ENCODE measurements around the gene ARSA. TPM values are rescaled to one million over a fixed set of nuclear protein-coding genes. Genes with fewer than 3 reads are reported as not detected.

Gene ARSA
- polyA plus RNA-seq, 1 donor (not counting 4 experiments of a cell fraction or from before 2014, with no cell fraction given), result 12.1 TPM

- FAIRE-seq (no peak), DNase-seq (ENCODE audit: low read depth, low spot score) (no peak)
- H3K9ac ChIP-seq (ENCODE audit: control insufficient read depth, extremely low read depth, insufficient read depth, low read length), result no peak overlapping the region
- no peaks in the 10 kb centered on the region for H3K9me1 ChIP-seq (ENCODE audit: control insufficient read depth, extremely low read depth, insufficient read depth, low read length)
- no peaks in the 10 kb centered on the region for H4K20me1 ChIP-seq (ENCODE audit: control insufficient read depth, extremely low read depth, insufficient read depth, low read length)
- H3K27ac ChIP-seq (ENCODE audit: control insufficient read depth, insufficient read depth, low read length), result no peak overlapping the region
- H2AFZ ChIP-seq (ENCODE audit: control insufficient read depth, low read length), result no peak overlapping the region
- no peaks in the 10 kb centered on the region for H3K36me3 ChIP-seq (ENCODE audit: control insufficient read depth in 2 of 2, extremely low read depth in 1 of 2, insufficient read depth in 2 of 2, low read length in 2 of 2)
- H3K4me2 ChIP-seq (ENCODE audit: control insufficient read depth, extremely low read depth, insufficient read depth, low read depth, low read length), result no peak overlapping the region
- dilution Hi-C loops (cut with MboI; ENCODE audit: extremely low pct_ligation_motif_present, low sequenced_read_pairs), result no loop called here
- H3K4me1 ChIP-seq (ENCODE audit: control insufficient read depth, extremely low read depth, insufficient read depth, low read length), result no peaks in the 10 kb centered on the region
- TF ChIP-seq CTCF (optimal IDR thresholded peaks at IDR 0.05 in 1 of 3, IDR thresholded peaks at IDR 0.05 in 1 of 3, conservative IDR thresholded peaks at IDR 0.05 in 1 of 3; ENCODE audit: extremely low read depth in 1 of 3, insufficient read depth in 2 of 3, low read length in 3 of 3) (peak in 1 of 3 experiments; percentile 30), EZH2 (IDR thresholded peaks at IDR 0.05; ENCODE audit: low read length) (no peak)
- no peak overlapping the region for H3K4me3 ChIP-seq (ENCODE audit: control insufficient read depth in 2 of 3, extremely low read depth in 1 of 3, insufficient read depth in 2 of 3, low read depth in 1 of 3, low read length in 3 of 3)
- H3K9me3 ChIP-seq (ENCODE audit: control insufficient read depth, low read depth, low read length), result no peaks in the 10 kb centered on the region
- peaks cover 48% of the 10 kb centered on the region for H3K27me3 ChIP-seq (ENCODE audit: control insufficient read depth, extremely low read depth, insufficient read depth, low read length)
- no peaks in the 10 kb centered on the region for H3K79me2 ChIP-seq (ENCODE audit: control insufficient read depth, insufficient read depth, low read length)
Observed at GRCh38 chr22:50606165-50606945, 21.6 kb downstream of the ARSA start.

GRCh38 chr22:50605613-50606074, 22.3 kb downstream of the ARSA start:
- Histone ChIP-seq H3K27me3 (ENCODE audit: control insufficient read depth, extremely low read depth, insufficient read depth, low read length) (peaks cover 51% of the 10 kb centered on the region), H3K4me3 (ENCODE audit: control insufficient read depth in 2 of 3, extremely low read depth in 1 of 3, insufficient read depth in 2 of 3, low read depth in 1 of 3, low read length in 3 of 3) (no peak overlapping the region), H3K9ac (ENCODE audit: control insufficient read depth, extremely low read depth, insufficient read depth, low read length) (no peak overlapping the region), H3K4me2 (ENCODE audit: control insufficient read depth, extremely low read depth, insufficient read depth, low read depth, low read length) (no peak overlapping the region), H3K79me2 (ENCODE audit: control insufficient read depth, insufficient read depth, low read length) (no peaks in the 10 kb centered on the region), H3K9me3 (ENCODE audit: control insufficient read depth, low read depth, low read length) (no peaks in the 10 kb centered on the region), H3K9me1 (ENCODE audit: control insufficient read depth, extremely low read depth, insufficient read depth, low read length) (no peaks in the 10 kb centered on the region), H2AFZ (ENCODE audit: control insufficient read depth, low read length) (no peak overlapping the region), H4K20me1 (ENCODE audit: control insufficient read depth, extremely low read depth, insufficient read depth, low read length) (no peaks in the 10 kb centered on the region), H3K36me3 (ENCODE audit: control insufficient read depth in 2 of 2, extremely low read depth in 1 of 2, insufficient read depth in 2 of 2, low read length in 2 of 2) (no peaks in the 10 kb centered on the region), H3K27ac (ENCODE audit: control insufficient read depth, insufficient read depth, low read length) (no peak overlapping the region), H3K4me1 (ENCODE audit: control insufficient read depth, extremely low read depth, insufficient read depth, low read length) (no peaks in the 10 kb centered on the region)
- no peak for FAIRE-seq
- dilution Hi-C loops (cut with MboI; ENCODE audit: extremely low pct_ligation_motif_present, low sequenced_read_pairs), result no loop called here
- DNase-seq (ENCODE audit: low read depth, low spot score), result no peak
- TF ChIP-seq EZH2 (IDR thresholded peaks at IDR 0.05; ENCODE audit: low read length), result no peak
- no peak for TF ChIP-seq CTCF (optimal IDR thresholded peaks at IDR 0.05 in 1 of 3, IDR thresholded peaks at IDR 0.05 in 1 of 3, conservative IDR thresholded peaks at IDR 0.05 in 1 of 3; ENCODE audit: extremely low read depth in 1 of 3, insufficient read depth in 2 of 3, low read length in 3 of 3)

Data from keratinocyte (primary cell).